Aortic smooth muscle cell (primary cell): ENCODE data around the gene KLHDC7A. TPM values are rescaled to one million over a fixed set of nuclear protein-coding genes. Genes with fewer than 3 reads are reported as not detected.

ENCODE experiments used
- total RNA-seq: library from RNA; depleted of rRNA; stranded (reverse); fragments of >200 nt; gene quantifications from 2 replicates; pipeline ENCODE4 v1.2.3, GENCODE V29; 2014

Gene KLHDC7A
- total RNA-seq = not detected in 2 replicates

GRCh38 chr1:18480315-18481189 is at the start of gene KLHDC7A:
Gene KLHDC7A, plus strand, starts transcription at chr1:18480930. Its CDS starts 52 bp downstream, at chr1:18480982.

Other genes starting within 250 kb of the KLHDC7A start
- gene PAX7, start 149.9 kb downstream of the KLHDC7A start, total RNA-seq = 0.13 TPM in 1 of 2 replicates, not detected in the other